Measurements from ENCODE around the gene CCDC71.

CCDC71 gene

DNA sequence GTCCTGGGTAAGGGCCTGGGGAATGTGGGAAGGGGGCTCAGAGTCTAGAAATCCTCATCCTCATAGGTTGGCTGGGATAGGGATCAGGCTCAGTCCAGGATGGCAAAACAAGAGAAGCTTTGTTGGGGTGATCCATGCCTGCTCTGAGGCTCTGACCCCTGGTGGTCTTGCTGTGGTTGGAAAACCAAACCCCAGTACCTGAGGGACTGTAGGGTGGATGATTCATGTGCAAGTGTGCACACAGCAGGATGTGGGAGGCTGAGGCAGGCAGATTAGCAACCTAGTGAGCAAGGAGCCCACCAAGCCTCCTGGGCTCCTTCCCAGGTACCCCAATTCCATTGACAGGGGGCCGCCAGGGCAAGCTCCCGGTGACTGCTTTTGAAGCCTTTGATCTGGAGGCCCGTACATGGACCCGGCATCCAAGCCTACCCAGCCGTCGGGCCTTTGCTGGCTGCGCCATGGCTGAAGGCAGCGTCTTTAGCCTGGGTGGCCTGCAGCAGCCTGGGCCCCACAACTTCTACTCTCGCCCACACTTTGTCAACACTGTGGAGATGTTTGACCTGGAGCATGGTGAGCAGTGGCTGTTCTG, 8.4 kb upstream of the CCDC71 start:
- H3K27me3 Mint-ChIP-seq: peaks cover 17% of the 10 kb centered on the region
- no peak overlapping the region for H3K27ac Mint-ChIP-seq
- no peak for ATAC-seq (ENCODE audit: low read depth)
- H3K4me1 Mint-ChIP-seq: peaks cover 5% of the 10 kb centered on the region
- no peaks in the 10 kb centered on the region for H3K9me3 Mint-ChIP-seq
- no peak overlapping the region for H3K4me3 Mint-ChIP-seq
- no peaks in the 10 kb centered on the region for H3K36me3 Mint-ChIP-seq
- no peak for DNase-seq (ENCODE audit: low spot score in 2 of 2)

- peaks cover 9% of the 10 kb centered on the region for H3K27me3 Mint-ChIP-seq
- ATAC-seq (ENCODE audit: low read depth) (no peak), DNase-seq (ENCODE audit: low spot score in 2 of 2) (no peak)
- peaks cover 2% of the 10 kb centered on the region for H3K36me3 Mint-ChIP-seq
- H3K9me3 Mint-ChIP-seq: no peaks in the 10 kb centered on the region
- peaks cover 5% of the 10 kb centered on the region for H3K4me1 Mint-ChIP-seq
- peak overlapping the region; percentile 2 for H3K4me3 Mint-ChIP-seq
- H3K27ac Mint-ChIP-seq: no peak overlapping the region
Observed at GRCh38 chr3:49173792-49174170, 7.7 kb upstream of the CCDC71 start.

DNA sequence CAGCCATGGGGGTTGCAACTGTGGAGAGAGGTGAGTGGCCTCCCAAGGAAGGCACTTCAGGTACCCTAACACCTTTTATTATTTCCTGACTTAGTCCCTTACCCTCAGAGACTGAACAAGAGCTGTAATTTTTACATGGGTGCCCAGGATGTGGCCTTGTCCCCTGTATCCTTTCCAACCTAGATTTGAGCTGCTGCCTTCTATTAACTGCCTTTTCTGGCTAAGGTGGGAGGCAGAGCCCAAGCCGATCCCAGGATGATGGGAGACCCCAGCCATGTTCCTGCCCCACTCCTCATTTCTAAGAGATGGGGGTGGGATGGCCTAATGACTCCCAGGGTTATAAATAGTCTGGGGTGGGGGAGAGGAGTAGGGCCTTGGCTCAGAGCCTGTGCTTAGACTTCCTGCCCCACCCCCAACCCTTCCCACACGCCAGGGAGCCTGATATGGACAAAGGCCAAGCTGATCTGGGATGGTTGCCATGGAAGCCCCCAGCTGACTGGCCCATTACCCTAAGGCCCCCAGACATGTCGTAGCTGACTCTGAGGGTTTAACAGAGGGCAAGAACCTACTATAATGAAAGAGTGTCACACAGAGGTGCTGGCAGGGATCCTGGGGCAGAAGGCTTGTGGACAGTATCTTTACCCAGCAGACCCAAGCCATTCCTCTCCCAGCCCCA, 7.1 kb upstream of the CCDC71 start:
- no peak for DNase-seq (ENCODE audit: low spot score in 2 of 2)
- Mint-ChIP-seq H3K36me3 (peaks cover 3% of the 10 kb centered on the region), H3K4me3 (peak overlapping the region; percentile 2), H3K9me3 (no peaks in the 10 kb centered on the region), H3K27me3 (peaks cover 9% of the 10 kb centered on the region), H3K27ac (no peak overlapping the region), H3K4me1 (peaks cover 7% of the 10 kb centered on the region)
- ATAC-seq (ENCODE audit: low read depth): no peak

DNA sequence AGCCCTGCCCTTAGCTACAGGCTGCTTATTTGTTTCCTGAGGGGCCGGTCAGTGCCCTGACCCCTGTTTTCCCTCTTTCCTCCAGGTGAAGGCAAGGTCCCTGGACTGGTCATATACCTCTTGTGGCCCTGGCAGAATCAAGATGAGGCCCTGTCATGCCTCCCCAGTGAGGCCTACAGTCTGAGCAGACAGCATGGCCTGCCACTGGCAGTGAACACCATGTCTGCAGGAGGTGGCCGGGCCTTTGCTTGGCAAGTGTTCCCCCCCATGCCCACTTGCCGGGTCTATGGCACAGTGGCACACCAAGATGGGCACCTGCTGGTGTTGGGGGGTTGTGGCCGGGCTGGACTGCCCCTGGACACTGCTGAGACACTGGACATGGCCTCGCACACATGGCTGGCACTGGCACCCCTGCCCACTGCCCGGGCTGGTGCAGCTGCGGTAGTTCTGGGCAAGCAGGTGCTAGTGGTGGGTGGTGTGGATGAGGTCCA, 6.5 kb upstream of the CCDC71 start:
- H3K9me3 Mint-ChIP-seq: no peaks in the 10 kb centered on the region
- H3K27ac Mint-ChIP-seq: no peak overlapping the region
- DNase-seq (ENCODE audit: low spot score in 2 of 2) (no peak), ATAC-seq (ENCODE audit: low read depth) (no peak)
- H3K4me1 Mint-ChIP-seq: peaks cover 5% of the 10 kb centered on the region
- peak overlapping the region; percentile 41 for H3K4me3 Mint-ChIP-seq
- H3K27me3 Mint-ChIP-seq: peaks cover 6% of the 10 kb centered on the region
- peaks cover 3% of the 10 kb centered on the region for H3K36me3 Mint-ChIP-seq

DNA sequence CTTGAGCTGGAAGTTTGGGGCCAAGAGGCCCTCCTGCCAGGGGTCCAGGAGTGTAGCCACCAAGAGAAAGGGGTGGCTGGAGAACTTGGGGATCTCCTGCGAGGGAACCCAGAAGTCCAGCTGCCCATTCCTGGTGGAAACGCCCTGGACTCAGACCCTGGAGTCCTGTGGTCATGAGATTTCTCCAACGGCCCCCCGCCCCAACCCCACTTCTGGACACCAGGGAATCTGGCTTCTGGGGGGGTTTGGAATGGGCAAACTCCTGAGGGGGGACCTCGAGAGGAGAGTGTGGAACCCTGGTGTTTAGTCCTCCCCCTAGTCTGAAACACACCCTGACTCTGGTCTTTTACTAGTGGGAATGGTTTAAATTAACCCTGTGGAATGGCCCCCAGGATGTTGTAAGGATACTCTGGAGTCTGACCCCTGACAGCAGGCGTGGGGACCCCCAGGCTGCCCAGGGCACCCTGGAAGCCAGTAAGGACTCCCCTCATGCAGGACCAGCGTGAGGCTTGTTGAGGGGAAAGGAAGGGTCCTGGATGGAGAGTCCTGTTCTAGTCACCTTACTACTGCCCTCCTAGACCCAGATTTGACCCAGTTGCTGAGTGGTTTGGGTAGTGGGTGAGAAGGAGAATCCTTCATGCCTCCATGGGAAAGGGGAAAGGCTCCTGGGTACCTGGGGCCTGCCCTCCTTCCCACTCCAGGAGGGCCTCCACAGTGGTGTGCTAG, 5.8 kb upstream of the CCDC71 start:
- Mint-ChIP-seq H3K36me3 (peaks cover 3% of the 10 kb centered on the region), H3K27me3 (peaks cover 6% of the 10 kb centered on the region), H3K4me1 (peaks cover 5% of the 10 kb centered on the region), H3K27ac (no peak overlapping the region), H3K4me3 (peak overlapping the region; percentile 64), H3K9me3 (no peaks in the 10 kb centered on the region)
- no peak for ATAC-seq (ENCODE audit: low read depth)
- DNase-seq (ENCODE audit: low spot score in 2 of 2): no peak

GRCh38 chr3:49171119-49171774, 5.1 kb upstream of the CCDC71 start, which contains the start of gene KLHDC8B:
KLHDC8B (plus strand) TSS chr3:49171598; CDS start chr3:49172770, 1,172 bp downstream.
- peak within 1 kb of the TSS; percentile 83 for H3K4me3 Mint-ChIP-seq
- peaks cover 3% of the 10 kb centered on the region for H3K36me3 Mint-ChIP-seq
- peaks cover 6% of the 10 kb centered on the region for H3K27me3 Mint-ChIP-seq
- ATAC-seq (ENCODE audit: low read depth) (peak; percentile 78), DNase-seq (ENCODE audit: low spot score in 2 of 2) (peak; percentile 72 to 82)
- H3K27ac Mint-ChIP-seq: no peak within 1 kb of the TSS
- no peaks in the 10 kb centered on the region for H3K9me3 Mint-ChIP-seq
- H3K4me1 Mint-ChIP-seq: peaks cover 5% of the 10 kb centered on the region

DNA sequence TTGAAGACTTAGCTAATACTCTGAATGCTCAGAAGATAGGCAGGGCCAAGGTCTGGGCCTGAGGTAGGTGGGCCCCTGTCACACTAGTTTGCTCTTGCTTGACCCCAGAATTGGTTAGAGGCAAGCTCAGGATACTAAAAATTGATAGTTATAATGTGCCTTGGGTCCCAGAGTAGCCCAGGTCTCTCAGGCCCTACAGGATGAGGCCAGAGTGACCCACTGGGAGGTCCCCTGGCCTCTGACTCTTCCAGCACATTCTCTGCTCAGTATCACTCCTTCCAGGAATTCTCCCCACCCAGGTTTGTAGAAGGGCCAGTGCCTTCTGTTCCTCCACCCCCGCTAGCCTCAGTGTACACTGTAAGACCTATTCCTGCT, 4.6 kb upstream of the CCDC71 start:
- Mint-ChIP-seq H3K27me3 (peaks cover 6% of the 10 kb centered on the region), H3K4me3 (peak overlapping the region; percentile 83), H3K27ac (no peak overlapping the region), H3K9me3 (no peaks in the 10 kb centered on the region), H3K36me3 (peaks cover 5% of the 10 kb centered on the region), H3K4me1 (peaks cover 5% of the 10 kb centered on the region)
- ATAC-seq (ENCODE audit: low read depth): no peak
- DNase-seq (ENCODE audit: low spot score in 2 of 2): no peak

- ATAC-seq (ENCODE audit: low read depth): no peak
- peaks cover 14% of the 10 kb centered on the region for H3K4me1 Mint-ChIP-seq
- peaks cover 6% of the 10 kb centered on the region for H3K27me3 Mint-ChIP-seq
- DNase-seq (ENCODE audit: low spot score in 2 of 2): no peak
- H3K4me3 Mint-ChIP-seq: peak overlapping the region; percentile 89
- no peaks in the 10 kb centered on the region for H3K9me3 Mint-ChIP-seq
- H3K36me3 Mint-ChIP-seq: peaks cover 18% of the 10 kb centered on the region
- H3K27ac Mint-ChIP-seq: peak overlapping the region; percentile 92
Observed at GRCh38 chr3:49166752-49167556, 823 bp upstream of the CCDC71 start.

DNA sequence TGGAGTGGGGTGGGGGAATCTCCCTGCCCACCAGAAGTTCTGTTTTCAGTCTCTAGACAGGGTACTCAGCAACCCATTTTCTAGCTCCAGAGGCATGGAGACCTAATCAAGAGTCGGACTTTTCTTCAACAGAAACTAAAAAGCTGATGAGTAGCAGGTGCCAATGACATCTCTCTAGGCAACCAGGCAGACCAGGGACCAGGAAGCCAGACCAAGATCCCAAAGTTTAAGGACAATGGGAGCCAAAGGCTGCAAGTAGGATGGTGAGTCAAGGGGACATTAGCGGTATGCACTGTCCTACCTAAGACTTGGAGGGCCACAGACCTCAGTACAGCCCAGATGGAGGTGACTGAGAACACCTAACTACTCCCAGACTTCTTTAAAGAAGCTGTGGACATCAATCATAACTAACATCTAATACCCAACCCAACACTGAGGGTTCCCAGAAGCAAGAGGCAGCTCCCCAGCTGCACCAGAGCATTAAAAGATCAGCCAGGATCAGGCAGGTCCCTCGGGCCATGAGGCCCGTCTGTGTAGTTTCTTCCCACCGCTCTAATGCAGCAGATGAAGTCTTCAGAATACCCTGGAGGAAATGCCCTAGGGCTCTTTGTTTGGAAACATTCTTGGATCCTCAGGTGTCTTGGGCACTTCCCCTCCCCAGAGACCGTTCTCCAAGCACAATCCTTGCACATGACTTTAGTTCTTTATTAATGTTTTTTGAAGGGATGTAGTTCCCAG, 979 bp downstream of the CCDC71 start:
- ATAC-seq (ENCODE audit: low read depth) (no peak), DNase-seq (ENCODE audit: low spot score in 2 of 2) (no peak)
- Mint-ChIP-seq H3K9me3 (no peaks in the 10 kb centered on the region), H3K36me3 (peaks cover 18% of the 10 kb centered on the region), H3K27me3 (peaks cover 3% of the 10 kb centered on the region), H3K27ac (peak overlapping the region; percentile 92), H3K4me3 (peak overlapping the region; percentile 95), H3K4me1 (peaks cover 11% of the 10 kb centered on the region)

DNA sequence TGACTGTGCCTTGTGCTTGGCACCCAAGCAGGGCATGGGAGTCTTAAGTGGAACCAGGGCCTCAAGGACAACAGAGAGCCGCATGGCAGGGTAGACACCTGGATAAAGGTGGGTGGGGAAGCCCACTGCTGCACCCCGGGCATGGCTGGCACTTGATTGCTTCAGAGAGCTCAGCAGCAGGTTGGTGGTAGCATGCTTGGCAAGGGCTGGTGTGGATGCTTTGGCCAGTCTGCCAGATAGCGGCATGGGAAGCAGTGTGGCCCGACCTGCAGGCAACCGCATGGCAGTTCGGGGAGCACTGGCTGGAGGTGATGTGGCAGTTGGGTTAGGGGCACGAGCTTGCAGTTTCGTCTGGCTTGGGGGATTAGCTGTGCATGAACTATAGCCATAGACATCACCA, 2.5 kb downstream of the CCDC71 start:
- Mint-ChIP-seq H3K4me3 (no peak overlapping the region), H3K27me3 (no peaks in the 10 kb centered on the region), H3K4me1 (peaks cover 12% of the 10 kb centered on the region), H3K36me3 (peaks cover 17% of the 10 kb centered on the region), H3K27ac (no peak overlapping the region), H3K9me3 (no peaks in the 10 kb centered on the region)
- ATAC-seq (ENCODE audit: low read depth): no peak
- no peak for DNase-seq (ENCODE audit: low spot score in 2 of 2)

DNA sequence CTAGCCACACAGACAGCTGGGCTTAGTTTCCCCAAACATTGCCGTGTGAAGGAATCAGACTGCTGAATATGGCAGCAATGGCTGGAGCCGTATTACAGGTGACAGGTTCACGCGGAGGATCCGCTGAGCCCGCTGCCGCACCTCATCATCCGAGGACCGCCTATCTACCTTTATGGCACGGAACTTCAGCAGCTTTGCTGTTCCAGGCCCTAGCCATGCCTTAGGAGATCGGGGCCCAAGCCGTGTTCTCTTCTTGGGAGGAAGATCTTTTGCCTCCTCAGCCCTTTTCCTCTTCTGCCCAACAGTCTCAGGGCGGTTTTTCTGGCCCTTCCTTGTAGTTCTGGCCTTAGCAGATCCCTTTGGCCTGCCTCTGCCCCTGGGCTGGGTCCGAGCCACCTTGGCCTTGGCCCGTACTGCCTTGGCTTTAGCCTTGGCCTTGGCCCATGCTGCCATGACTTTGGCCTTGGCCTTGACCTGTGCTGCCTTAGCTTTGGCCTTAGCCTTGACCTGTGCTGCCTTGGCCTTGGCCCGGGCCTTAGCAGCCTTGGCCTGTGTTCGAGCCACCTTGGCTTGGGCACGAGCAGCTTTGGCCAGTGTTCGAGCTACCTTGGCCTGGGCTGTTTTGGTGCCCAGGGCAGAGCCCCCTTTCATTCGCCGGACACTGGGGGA, 3.2 kb downstream of the CCDC71 start:
- no peak overlapping the region for H3K4me3 Mint-ChIP-seq
- peaks cover 17% of the 10 kb centered on the region for H3K36me3 Mint-ChIP-seq
- DNase-seq (ENCODE audit: low spot score in 2 of 2) (no peak), ATAC-seq (ENCODE audit: low read depth) (no peak)
- H3K9me3 Mint-ChIP-seq: no peaks in the 10 kb centered on the region
- H3K27ac Mint-ChIP-seq: no peak overlapping the region
- no peaks in the 10 kb centered on the region for H3K27me3 Mint-ChIP-seq
- peaks cover 15% of the 10 kb centered on the region for H3K4me1 Mint-ChIP-seq

- no peaks in the 10 kb centered on the region for H3K9me3 Mint-ChIP-seq
- no peaks in the 10 kb centered on the region for H3K27me3 Mint-ChIP-seq
- H3K4me3 Mint-ChIP-seq: no peak overlapping the region
- peaks cover 17% of the 10 kb centered on the region for H3K36me3 Mint-ChIP-seq
- no peak for ATAC-seq (ENCODE audit: low read depth)
- peaks cover 15% of the 10 kb centered on the region for H3K4me1 Mint-ChIP-seq
- no peak for DNase-seq (ENCODE audit: low spot score in 2 of 2)
- H3K27ac Mint-ChIP-seq: no peak overlapping the region
Observed at GRCh38 chr3:49161808-49162530, 4.2 kb downstream of the CCDC71 start.

All from memory B cell (primary cell).